RWPE2 (cell line): ENCODE data around the gene MIPEP.
A peak's percentile ranks its signal among the peaks of the same experiment; 100 is the strongest.

Experiments used
- ATAC-seq: fragments of 200-7000 bp; cut with Tn5 transposase; 3 replicates; pipeline ENCODE4 v1.9.1; 2021; ENCODE audit warnings: low read depth
- DNase-seq: peaks from one replicate; pipeline ENCODE4 v3.0.0-alpha.2; 2020; ENCODE audit warnings: low spot score
- H3K27ac ChIP-seq: fragments of 450-650 bp; 2 replicates; pipeline ENCODE4 v1.5.1; 2017; ENCODE audit warnings: mild to moderate bottlenecking; ENCODE audit not compliant: poor library complexity, severe bottlenecking
- H3K27me3 ChIP-seq: fragments of 250-450 bp; sonication (Bioruptor Pico); 2 replicates; pipeline ENCODE4 v1.5.1; 2021; ENCODE audit warnings: mild to moderate bottlenecking, moderate library complexity; ENCODE audit not compliant: insufficient read depth, poor library complexity, severe bottlenecking
- H3K36me3 ChIP-seq: fragments of 250-450 bp; sonication (Bioruptor Pico); 2 replicates; pipeline ENCODE4 v1.5.1; 2020; ENCODE audit warnings: low read depth, mild to moderate bottlenecking, moderate library complexity
- H3K4me1 ChIP-seq: fragments of 250-450 bp; sonication (Bioruptor Pico); 2 replicates; pipeline ENCODE4 v1.5.1; 2021; ENCODE audit warnings: mild to moderate bottlenecking, moderate library complexity; ENCODE audit not compliant: insufficient read depth, poor library complexity, severe bottlenecking
- H3K4me3 ChIP-seq: fragments of 250-450 bp; sonication (Bioruptor Pico); 2 replicates; pipeline ENCODE4 v1.5.1; 2021; ENCODE audit warnings: mild to moderate bottlenecking, moderate library complexity; ENCODE audit not compliant: severe bottlenecking
- H3K9me3 ChIP-seq: fragments of 250-450 bp; sonication (Bioruptor Pico); 2 replicates; pipeline ENCODE4 v1.5.1; 2021; ENCODE audit warnings: mild to moderate bottlenecking, moderate library complexity; ENCODE audit not compliant: severe bottlenecking
- CTCF ChIP-seq: fragments of 450-650 bp; IDR thresholded peaks from one replicate; pipeline ENCODE4 v1.5.1; 2017; ENCODE audit warnings: mild to moderate bottlenecking, moderate library complexity; ENCODE audit not compliant: poor library complexity, severe bottlenecking

Gene MIPEP

DNA sequence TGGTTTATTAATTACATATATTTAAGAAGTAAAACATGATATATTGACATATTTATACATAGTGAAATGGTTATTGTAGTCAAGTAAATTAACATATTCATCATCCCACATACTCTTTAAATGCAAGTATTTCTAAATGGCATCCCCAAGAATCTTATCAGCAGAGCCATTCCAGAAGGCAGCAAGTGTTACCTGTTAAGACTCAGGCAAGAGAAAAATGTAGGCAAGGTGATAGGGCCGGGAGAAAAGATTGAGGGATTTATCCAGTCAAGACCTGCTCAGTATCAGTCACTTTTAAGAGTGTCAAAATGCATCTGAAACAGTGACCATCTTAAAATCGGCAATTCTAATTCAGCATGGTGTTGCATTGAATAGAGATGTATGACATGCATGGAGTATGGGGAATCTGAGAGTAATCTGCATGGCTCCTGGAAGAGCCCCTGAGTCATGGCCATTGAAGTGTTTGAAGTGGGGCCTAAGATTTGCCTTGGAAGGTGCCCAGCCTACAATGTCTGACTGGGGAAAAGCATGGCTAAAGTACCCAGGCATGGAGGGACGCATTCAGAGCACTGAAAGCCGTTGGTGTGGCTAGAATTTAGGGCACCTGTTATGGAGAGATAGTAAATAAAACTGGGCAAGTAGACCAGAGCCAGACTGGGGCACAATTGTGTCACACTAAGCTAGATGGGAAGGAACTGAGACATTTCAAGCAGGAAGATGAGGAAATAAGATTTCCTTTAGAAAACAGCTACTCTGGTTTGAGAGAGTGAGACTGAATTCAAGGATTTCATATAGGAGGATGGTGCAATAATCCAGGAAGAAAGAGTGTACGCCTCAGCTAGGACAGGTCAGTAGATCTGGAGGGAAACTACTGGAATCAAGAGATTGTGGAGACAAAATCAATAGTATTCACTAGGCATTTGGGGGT, 33.1 kb upstream of the MIPEP start:
- no peaks in the 10 kb centered on the region for H3K4me1 ChIP-seq
- no peaks in the 10 kb centered on the region for H3K36me3 ChIP-seq
- H3K9me3 ChIP-seq, result no peaks in the 10 kb centered on the region
- TF ChIP-seq CTCF, result no peak
- H3K27me3 ChIP-seq, result no peaks in the 10 kb centered on the region
- H3K4me3 ChIP-seq, result no peak overlapping the region
- no peak overlapping the region for H3K27ac ChIP-seq
- DNase-seq (no peak), ATAC-seq (no peak)

GRCh38 chr13:23921451-23921888, 32.3 kb upstream of the MIPEP start:
- Histone ChIP-seq H3K27me3 (no peaks in the 10 kb centered on the region), H3K4me3 (no peak overlapping the region), H3K4me1 (no peaks in the 10 kb centered on the region), H3K27ac (no peak overlapping the region), H3K36me3 (no peaks in the 10 kb centered on the region), H3K9me3 (no peaks in the 10 kb centered on the region)
- DNase-seq, result no peak
- TF ChIP-seq CTCF, result peak; percentile 76
- ATAC-seq, result no peak

DNA sequence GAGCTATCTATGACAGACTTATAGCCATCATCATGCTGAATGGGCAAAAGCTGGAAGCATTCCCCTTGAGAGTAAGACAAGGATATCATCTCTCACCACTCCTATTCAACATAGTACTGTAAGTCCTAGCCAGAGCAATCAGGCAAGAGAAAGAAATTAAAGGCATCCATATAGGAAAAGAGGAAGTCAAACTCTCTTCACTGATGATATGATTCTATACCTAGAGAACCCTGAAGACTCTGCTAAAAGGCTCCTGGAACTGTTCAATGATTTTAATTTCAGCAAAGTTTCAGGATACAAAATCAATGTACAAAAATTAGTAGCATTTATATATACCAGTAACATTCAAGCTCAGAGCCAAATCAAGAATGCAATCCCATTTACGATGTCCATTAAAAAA, 29.8 kb upstream of the MIPEP start:
- TF ChIP-seq CTCF, result no peak

DNA sequence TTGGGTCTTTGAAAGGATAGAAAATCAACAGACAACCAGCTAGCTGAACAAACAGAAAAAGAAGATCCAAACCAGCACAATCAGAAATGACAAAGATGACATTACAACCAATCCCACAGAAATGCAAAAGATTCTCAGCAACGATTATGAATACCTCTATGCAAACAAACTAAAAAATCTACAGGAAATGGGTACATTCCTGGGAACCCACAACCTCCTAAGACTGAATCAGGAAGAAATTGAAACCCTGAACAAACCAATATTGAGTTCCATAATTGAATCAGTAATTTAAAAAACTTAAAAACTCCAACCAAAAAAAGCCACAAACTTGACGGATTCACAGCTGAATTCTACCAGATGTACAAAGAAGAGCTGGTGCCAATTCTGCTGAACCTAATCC, 29.0 kb upstream of the MIPEP start:
- ATAC-seq (no peak), DNase-seq (no peak)
- H3K27ac ChIP-seq, result no peak overlapping the region

More for the DNA sequence above, 29.8 kb upstream of the MIPEP start:
- H3K4me3 ChIP-seq, result no peak overlapping the region
- no peaks in the 10 kb centered on the region for H3K4me1 ChIP-seq
- DNase-seq (no peak), ATAC-seq (no peak)
- no peak overlapping the region for H3K27ac ChIP-seq
- H3K36me3 ChIP-seq, result no peaks in the 10 kb centered on the region
- no peaks in the 10 kb centered on the region for H3K27me3 ChIP-seq
- H3K9me3 ChIP-seq, result no peaks in the 10 kb centered on the region

More for the DNA sequence above, 29.0 kb upstream of the MIPEP start:
- Histone ChIP-seq H3K9me3 (no peaks in the 10 kb centered on the region), H3K4me1 (no peaks in the 10 kb centered on the region), H3K27me3 (no peaks in the 10 kb centered on the region), H3K4me3 (no peak overlapping the region), H3K36me3 (no peaks in the 10 kb centered on the region)
- no peak for TF ChIP-seq CTCF
